Measurements from ENCODE around the gene KRT82.

Gene KRT82

DNA sequence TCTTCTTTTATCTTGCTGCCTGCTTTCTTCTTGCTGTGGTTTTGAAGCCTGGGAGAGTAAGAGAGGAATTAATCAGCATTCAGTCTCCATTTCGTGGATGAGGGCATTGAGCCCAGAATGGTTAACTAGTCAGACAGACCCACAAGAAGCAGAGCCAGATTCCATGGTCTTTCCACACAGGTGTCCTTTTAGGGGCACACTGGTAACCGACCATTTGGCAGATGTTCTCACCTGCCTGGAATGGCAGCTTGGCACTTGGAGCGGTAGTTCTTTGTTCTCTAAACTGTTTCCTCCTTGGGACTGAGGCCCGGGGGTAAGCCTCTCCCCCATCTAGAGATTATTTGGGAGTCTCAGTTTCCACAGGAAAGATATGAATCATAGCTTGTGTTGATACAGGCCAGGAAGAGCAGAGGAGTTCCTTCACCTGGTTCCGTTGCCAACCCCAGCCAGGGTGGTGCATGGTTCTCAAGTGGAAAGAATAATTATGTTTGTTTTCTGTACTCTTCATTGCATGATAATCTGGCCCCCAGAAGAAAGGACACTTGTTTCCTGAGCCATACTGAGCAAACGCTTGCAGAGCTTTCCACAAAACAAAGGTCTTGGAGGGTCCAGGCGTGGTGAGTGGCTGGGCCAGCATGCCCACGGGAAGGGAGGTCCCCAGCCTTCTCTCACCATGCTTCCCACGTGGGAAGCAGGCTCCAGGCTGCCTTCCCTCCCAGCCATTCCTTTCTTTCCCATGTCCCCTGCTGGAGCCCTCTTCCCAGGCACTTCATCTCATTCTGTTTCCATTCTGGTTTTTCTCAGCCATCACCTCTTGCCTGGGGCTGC is 30.1 kb upstream of the KRT82 start:
- no peak overlapping the region for H3K27ac ChIP-seq (ENCODE audit: low read depth, low read length)
- no peaks in the 10 kb centered on the region for H3K36me3 ChIP-seq (ENCODE audit: control insufficient read depth in 5 of 5, insufficient read depth in 5 of 5, low read length in 5 of 5)

DNA sequence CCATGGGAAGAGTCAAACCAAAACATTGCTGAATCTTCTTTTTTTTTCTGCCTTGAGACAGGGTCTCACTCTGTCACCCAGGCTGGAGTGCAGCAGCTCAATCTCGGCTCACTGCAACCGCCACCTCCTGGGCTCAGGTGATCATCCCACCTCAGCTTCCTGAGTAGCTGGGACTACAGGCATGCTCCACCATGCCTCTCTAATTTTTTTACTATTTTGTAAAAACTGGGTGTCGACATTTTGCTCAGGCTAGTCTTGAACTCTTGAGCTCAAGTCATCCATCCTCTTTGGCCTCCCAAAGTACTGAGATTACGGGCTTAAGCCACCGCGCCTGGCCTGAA is 29.5 kb upstream of the KRT82 start:
- Histone ChIP-seq H3K27me3 (ENCODE audit: control insufficient read depth in 5 of 5, insufficient read depth in 4 of 5, low read length in 5 of 5) (peaks cover 0 to 2% (median 0%) of the 10 kb centered on the region in 5 donors), H3K27ac (ENCODE audit: low read depth, low read length) (no peak overlapping the region), H3K9ac (ENCODE audit: low read length in 5 of 5) (no peak overlapping the region), H3K4me3 (ENCODE audit: low read depth in 1 of 5, low read length in 5 of 5) (no peak overlapping the region), H3K4me1 (ENCODE audit: control insufficient read depth in 5 of 5, insufficient read depth in 5 of 5, low read length in 5 of 5) (no peaks in the 10 kb centered on the region), H3K36me3 (ENCODE audit: control insufficient read depth in 5 of 5, insufficient read depth in 5 of 5, low read length in 5 of 5) (no peaks in the 10 kb centered on the region), H3K9me3 (ENCODE audit: control insufficient read depth in 5 of 5, low read length in 5 of 5) (no peaks in the 10 kb centered on the region)

More for the DNA sequence above, 30.1 kb upstream of the KRT82 start:
- no peak overlapping the region for H3K9ac ChIP-seq (ENCODE audit: low read length in 5 of 5)
- H3K27me3 ChIP-seq (ENCODE audit: control insufficient read depth in 5 of 5, insufficient read depth in 4 of 5, low read length in 5 of 5): peaks cover 0 to 2% (median 0%) of the 10 kb centered on the region in 5 donors
- H3K4me1 ChIP-seq (ENCODE audit: control insufficient read depth in 5 of 5, insufficient read depth in 5 of 5, low read length in 5 of 5): no peaks in the 10 kb centered on the region
- H3K9me3 ChIP-seq (ENCODE audit: control insufficient read depth in 5 of 5, low read length in 5 of 5): no peaks in the 10 kb centered on the region
- no peak overlapping the region for H3K4me3 ChIP-seq (ENCODE audit: low read depth in 1 of 5, low read length in 5 of 5)

DNA sequence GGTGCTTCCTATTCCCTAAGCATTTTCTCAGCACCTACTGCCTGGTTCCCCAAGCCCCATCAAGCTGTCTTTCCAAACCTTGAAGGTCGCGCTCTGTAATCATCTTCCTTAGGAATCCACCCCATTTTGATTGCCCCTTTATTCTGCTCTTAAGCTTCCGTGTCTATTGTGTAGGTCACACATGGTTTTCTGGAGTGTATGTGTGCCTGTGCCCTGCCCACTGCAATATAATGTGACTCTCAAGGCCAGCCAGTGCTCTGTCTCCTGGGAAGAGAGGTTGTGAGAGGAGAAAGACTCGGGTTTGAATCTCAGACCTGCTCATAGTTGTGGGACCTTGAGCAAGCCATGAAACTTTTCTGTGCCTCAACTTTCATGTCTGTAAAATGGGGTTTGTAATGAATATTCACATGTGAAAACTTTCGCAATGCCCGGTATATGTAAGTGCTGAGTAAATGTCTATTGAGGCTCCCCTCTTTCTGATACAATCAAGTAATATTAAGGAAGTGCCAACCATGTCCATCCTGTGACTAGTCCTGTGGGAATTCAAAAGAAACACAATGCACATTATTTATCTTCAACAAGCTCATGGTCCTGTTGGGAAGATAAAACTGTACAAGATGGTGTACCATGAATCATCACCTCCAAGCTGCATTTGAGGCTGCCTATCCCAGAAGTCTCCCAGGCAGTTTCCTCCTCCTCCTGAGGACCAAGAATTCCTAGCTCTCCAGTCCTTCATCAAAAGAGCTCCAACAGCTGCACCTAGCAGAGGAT is 28.8 kb upstream of the KRT82 start:
- Histone ChIP-seq H3K4me1 (ENCODE audit: control insufficient read depth in 5 of 5, insufficient read depth in 5 of 5, low read length in 5 of 5) (no peaks in the 10 kb centered on the region), H3K27ac (ENCODE audit: low read depth, low read length) (no peak overlapping the region), H3K9me3 (ENCODE audit: control insufficient read depth in 5 of 5, low read length in 5 of 5) (no peaks in the 10 kb centered on the region), H3K36me3 (ENCODE audit: control insufficient read depth in 5 of 5, insufficient read depth in 5 of 5, low read length in 5 of 5) (no peaks in the 10 kb centered on the region), H3K9ac (ENCODE audit: low read length in 5 of 5) (no peak overlapping the region), H3K27me3 (ENCODE audit: control insufficient read depth in 5 of 5, insufficient read depth in 4 of 5, low read length in 5 of 5) (peaks cover 0 to 2% (median 0%) of the 10 kb centered on the region in 5 donors), H3K4me3 (ENCODE audit: low read depth in 1 of 5, low read length in 5 of 5) (no peak overlapping the region)

DNA sequence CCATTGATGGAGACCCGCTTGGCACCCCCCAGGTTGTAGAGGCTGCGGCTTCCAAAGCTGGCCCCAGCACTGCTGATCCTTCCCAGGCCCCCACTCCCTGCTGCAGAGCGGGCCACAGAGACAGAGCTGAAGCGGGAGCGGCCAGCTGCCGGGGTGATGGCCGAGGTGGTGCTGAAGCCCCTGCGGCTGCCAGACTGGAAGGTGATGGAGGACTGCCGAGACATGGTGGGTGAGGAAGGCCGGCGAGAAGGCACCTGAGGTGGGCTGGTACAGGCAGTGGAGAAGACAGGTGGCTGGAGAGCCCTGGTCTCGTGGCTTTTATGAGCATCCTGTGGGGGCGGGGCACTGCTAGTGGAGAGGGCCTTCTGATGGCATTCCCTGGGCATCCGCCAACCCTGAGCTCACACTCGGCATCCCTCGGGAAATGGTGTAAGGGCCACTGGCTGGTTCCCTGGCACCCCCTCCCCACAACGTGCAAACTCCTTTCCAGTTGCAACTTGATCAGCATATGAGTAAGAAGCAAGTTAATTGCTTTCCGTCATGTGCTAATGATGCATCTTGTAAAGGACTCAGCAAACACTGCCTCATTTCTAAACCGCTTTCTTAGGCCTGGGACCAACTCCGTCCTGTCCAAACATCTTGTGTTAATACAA is 28.1 kb upstream of the KRT82 start, which contains the start of gene KRT75:
Gene KRT75, minus strand, starts transcription at position 291 of the 653 bp plus-strand sequence. Its CDS starts 67 bp downstream, at position 224.
- Histone ChIP-seq H3K9me3 (ENCODE audit: control insufficient read depth in 5 of 5, low read length in 5 of 5) (no peaks in the 10 kb centered on the region), H3K27ac (ENCODE audit: low read depth, low read length) (no peak within 1 kb of the TSS), H3K27me3 (ENCODE audit: control insufficient read depth in 5 of 5, insufficient read depth in 4 of 5, low read length in 5 of 5) (peaks cover 0 to 2% (median 0%) of the 10 kb centered on the region in 5 donors)

DNA sequence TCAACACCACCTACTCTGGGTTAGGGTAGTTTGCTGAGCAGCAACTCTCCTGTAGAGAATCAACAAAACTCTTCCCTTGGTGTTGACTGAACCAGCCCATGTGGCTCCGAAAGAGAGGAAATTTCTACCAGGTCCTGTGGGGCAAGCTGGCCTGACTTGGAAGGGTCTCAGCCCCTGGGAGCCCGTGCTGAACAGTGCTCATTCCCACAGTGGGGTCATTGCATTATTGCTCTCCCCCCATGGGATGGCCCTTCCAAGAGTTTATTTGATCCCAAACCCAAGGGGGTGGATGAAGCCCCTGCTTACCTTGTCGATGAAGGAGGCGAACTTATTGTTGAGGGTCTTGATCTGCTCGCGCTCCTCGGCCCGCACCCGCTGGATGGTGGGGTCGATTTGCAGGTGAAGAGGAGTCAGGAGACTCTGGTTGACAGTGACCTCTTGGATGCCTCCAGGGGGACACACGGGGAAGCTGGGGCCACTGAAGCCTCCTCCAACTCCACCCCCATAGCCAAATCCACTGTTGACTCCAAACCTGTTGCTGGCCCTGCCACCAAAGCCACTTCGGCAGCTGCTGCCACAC is 27.5 kb upstream of the KRT82 start:
- Histone ChIP-seq H3K9me3 (ENCODE audit: control insufficient read depth in 5 of 5, low read length in 5 of 5) (no peaks in the 10 kb centered on the region), H3K9ac (ENCODE audit: low read length in 5 of 5) (no peak overlapping the region), H3K27me3 (ENCODE audit: control insufficient read depth in 5 of 5, insufficient read depth in 4 of 5, low read length in 5 of 5) (peaks cover 0 to 2% (median 0%) of the 10 kb centered on the region in 5 donors), H3K36me3 (ENCODE audit: control insufficient read depth in 5 of 5, insufficient read depth in 5 of 5, low read length in 5 of 5) (no peaks in the 10 kb centered on the region), H3K27ac (ENCODE audit: low read depth, low read length) (no peak overlapping the region), H3K4me3 (ENCODE audit: low read depth in 1 of 5, low read length in 5 of 5) (no peak overlapping the region), H3K4me1 (ENCODE audit: control insufficient read depth in 5 of 5, insufficient read depth in 5 of 5, low read length in 5 of 5) (no peaks in the 10 kb centered on the region)

More for the DNA sequence above, 28.1 kb upstream of the KRT82 start, which contains the start of gene KRT75:
- no peaks in the 10 kb centered on the region for H3K4me1 ChIP-seq (ENCODE audit: control insufficient read depth in 5 of 5, insufficient read depth in 5 of 5, low read length in 5 of 5)
- H3K36me3 ChIP-seq (ENCODE audit: control insufficient read depth in 5 of 5, insufficient read depth in 5 of 5, low read length in 5 of 5): no peaks in the 10 kb centered on the region
- H3K4me3 ChIP-seq (ENCODE audit: low read depth in 1 of 5, low read length in 5 of 5): no peak within 1 kb of the TSS
- H3K9ac ChIP-seq (ENCODE audit: low read length in 5 of 5): no peak within 1 kb of the TSS

DNA sequence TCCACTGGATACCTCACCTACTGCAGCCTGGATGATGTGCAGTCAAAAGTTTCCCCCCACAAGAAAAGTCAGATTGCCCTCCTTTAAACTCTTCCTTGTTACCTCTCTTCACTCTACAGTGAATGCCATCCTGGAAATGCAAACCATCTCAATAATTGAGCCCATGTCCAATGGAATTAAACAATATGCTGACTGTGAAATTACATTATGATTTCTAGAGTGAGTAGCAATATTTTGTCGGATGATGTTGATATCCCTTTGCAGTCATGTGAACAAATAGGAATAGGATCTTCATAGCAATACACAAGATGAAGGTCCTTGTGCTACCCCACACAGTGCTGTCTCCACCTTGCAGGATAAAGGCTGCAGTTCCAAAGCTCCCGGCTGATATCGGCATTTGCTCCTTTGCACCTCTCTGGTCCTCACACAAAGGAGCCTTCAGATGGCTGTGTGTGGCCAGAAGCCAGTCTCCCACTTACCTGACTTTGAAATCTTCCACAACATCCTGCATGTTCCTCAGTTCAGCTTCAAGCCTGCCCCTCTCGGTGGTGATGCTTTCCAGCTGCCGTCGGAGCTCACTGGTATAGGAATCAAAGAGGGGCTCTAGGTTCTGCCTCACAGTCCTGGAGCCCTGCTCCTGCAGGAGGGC is 26.5 kb upstream of the KRT82 start:
- Histone ChIP-seq H3K9me3 (ENCODE audit: control insufficient read depth in 5 of 5, low read length in 5 of 5) (no peaks in the 10 kb centered on the region), H3K4me3 (ENCODE audit: low read depth in 1 of 5, low read length in 5 of 5) (no peak overlapping the region), H3K27me3 (ENCODE audit: control insufficient read depth in 5 of 5, insufficient read depth in 4 of 5, low read length in 5 of 5) (peaks cover 0 to 2% (median 0%) of the 10 kb centered on the region in 5 donors)

DNA sequence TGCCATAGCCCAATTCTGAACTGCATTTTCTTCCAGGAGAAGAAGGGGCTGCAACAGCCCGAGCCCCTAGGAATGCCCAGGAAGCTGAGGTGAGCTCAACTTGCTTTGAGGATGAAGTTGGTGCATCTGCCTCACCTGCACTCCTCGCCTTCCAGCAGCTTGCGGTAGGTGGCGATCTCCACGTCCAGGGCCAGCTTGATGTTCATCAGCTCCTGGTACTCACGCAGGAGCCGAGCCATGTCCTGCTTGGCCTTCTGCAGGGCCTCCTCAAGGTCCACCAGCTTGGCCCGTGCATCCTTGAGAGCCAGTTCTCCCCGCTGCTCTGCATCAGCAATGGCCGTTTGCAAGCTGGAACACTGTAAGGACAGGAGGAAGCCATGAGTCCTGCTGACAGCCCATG is 22.0 kb upstream of the KRT82 start:
- Histone ChIP-seq H3K9ac (ENCODE audit: low read length in 5 of 5) (no peak overlapping the region), H3K27ac (ENCODE audit: low read depth, low read length) (no peak overlapping the region), H3K9me3 (ENCODE audit: control insufficient read depth in 5 of 5, low read length in 5 of 5) (no peaks in the 10 kb centered on the region), H3K4me1 (ENCODE audit: control insufficient read depth in 5 of 5, insufficient read depth in 5 of 5, low read length in 5 of 5) (peaks cover 0 to 9% (median 8%) of the 10 kb centered on the region in 5 donors), H3K36me3 (ENCODE audit: control insufficient read depth in 5 of 5, insufficient read depth in 5 of 5, low read length in 5 of 5) (no peaks in the 10 kb centered on the region), H3K27me3 (ENCODE audit: control insufficient read depth in 5 of 5, insufficient read depth in 4 of 5, low read length in 5 of 5) (no peaks in the 10 kb centered on the region), H3K4me3 (ENCODE audit: low read depth in 1 of 5, low read length in 5 of 5) (no peak overlapping the region)

More for the DNA sequence above, 26.5 kb upstream of the KRT82 start:
- Histone ChIP-seq H3K27ac (ENCODE audit: low read depth, low read length) (no peak overlapping the region), H3K4me1 (ENCODE audit: control insufficient read depth in 5 of 5, insufficient read depth in 5 of 5, low read length in 5 of 5) (no peaks in the 10 kb centered on the region), H3K36me3 (ENCODE audit: control insufficient read depth in 5 of 5, insufficient read depth in 5 of 5, low read length in 5 of 5) (no peaks in the 10 kb centered on the region), H3K9ac (ENCODE audit: low read length in 5 of 5) (no peak overlapping the region)

DNA sequence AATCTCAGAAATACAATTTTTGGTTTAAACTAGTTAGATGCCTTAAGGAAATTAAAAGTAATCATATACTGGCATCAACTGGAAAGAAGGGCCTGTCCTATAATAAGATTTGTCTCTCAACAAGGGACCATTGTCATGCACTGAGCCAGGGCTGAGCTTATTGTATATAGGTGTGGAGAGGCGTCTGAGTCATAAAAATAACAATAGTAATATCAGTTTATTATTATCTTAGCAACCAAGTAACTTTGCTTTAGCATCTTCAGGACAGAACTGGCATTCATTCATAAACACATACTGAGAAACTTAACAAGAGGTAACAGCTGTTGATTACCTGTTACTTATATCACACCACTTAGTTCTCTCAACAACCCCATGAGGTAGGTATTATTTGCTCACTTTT is 20.9 kb upstream of the KRT82 start:
- Histone ChIP-seq H3K4me3 (ENCODE audit: low read depth in 1 of 5, low read length in 5 of 5) (no peak overlapping the region), H3K27ac (ENCODE audit: low read depth, low read length) (no peak overlapping the region), H3K36me3 (ENCODE audit: control insufficient read depth in 5 of 5, insufficient read depth in 5 of 5, low read length in 5 of 5) (no peaks in the 10 kb centered on the region), H3K9me3 (ENCODE audit: control insufficient read depth in 5 of 5, low read length in 5 of 5) (no peaks in the 10 kb centered on the region), H3K27me3 (ENCODE audit: control insufficient read depth in 5 of 5, insufficient read depth in 4 of 5, low read length in 5 of 5) (no peaks in the 10 kb centered on the region), H3K9ac (ENCODE audit: low read length in 5 of 5) (no peak overlapping the region), H3K4me1 (ENCODE audit: control insufficient read depth in 5 of 5, insufficient read depth in 5 of 5, low read length in 5 of 5) (peaks cover 0 to 13% (median 12%) of the 10 kb centered on the region in 5 donors)

DNA sequence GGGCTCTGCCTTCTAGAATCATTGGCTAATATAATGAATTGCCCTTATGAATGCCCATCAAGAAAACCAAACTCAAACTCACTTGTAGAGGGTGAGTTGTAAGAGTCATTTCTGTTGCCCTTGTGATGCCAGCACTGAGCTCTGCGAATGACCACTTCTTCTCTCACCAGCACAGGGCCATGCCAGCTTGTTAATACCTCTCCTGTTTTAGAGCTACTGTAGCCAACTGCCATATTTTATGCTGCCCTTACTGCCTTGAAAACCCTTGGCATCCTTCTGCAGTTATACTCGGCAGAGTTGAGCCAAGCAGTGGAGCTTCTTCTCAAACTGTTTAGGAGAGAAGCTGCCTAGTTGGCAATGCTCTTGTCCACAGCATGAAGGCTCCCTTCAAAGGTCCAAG is 19.9 kb upstream of the KRT82 start:
- Histone ChIP-seq H3K4me3 (ENCODE audit: low read depth in 1 of 5, low read length in 5 of 5) (no peak overlapping the region), H3K27ac (ENCODE audit: low read depth, low read length) (no peak overlapping the region), H3K9me3 (ENCODE audit: control insufficient read depth in 5 of 5, low read length in 5 of 5) (no peaks in the 10 kb centered on the region), H3K4me1 (ENCODE audit: control insufficient read depth in 5 of 5, insufficient read depth in 5 of 5, low read length in 5 of 5) (peaks cover 0 to 13% (median 12%) of the 10 kb centered on the region in 5 donors), H3K27me3 (ENCODE audit: control insufficient read depth in 5 of 5, insufficient read depth in 4 of 5, low read length in 5 of 5) (no peaks in the 10 kb centered on the region), H3K36me3 (ENCODE audit: control insufficient read depth in 5 of 5, insufficient read depth in 5 of 5, low read length in 5 of 5) (no peaks in the 10 kb centered on the region), H3K9ac (ENCODE audit: low read length in 5 of 5) (no peak overlapping the region)

Measured in subcutaneous abdominal adipose tissue (tissue), 5 donors.